WERI-Rb-1 (cell line): ENCODE results near the gene COX17.

Source experiments
- DNase-seq: peaks from one replicate; pipeline ENCODE4 v3.0.0-alpha.2; 2020
- H3K27ac ChIP-seq: fragments of 250-450 bp; sonication (Bioruptor Pico); 2 replicates; pipeline ENCODE4 v1.5.1; 2020; ENCODE audit warnings: mild to moderate bottlenecking, moderate library complexity
- H3K27me3 ChIP-seq: fragments of 250-450 bp; sonication (Bioruptor Pico); 2 replicates; pipeline ENCODE4 v1.5.1; 2021; ENCODE audit warnings: mild to moderate bottlenecking, low read depth, moderate library complexity; ENCODE audit not compliant: insufficient read depth, severe bottlenecking
- H3K36me3 ChIP-seq: fragments of 250-450 bp; sonication (Bioruptor Pico); 2 replicates; pipeline ENCODE4 v1.5.1; 2020; ENCODE audit warnings: mild to moderate bottlenecking, moderate library complexity
- H3K4me3 ChIP-seq: 2 replicates; pipeline ENCODE4 v1.5.1; 2011; ENCODE audit warnings: low read depth, mild to moderate bottlenecking, control low read depth, low read length
- H3K9me3 ChIP-seq: fragments of 250-450 bp; sonication (Bioruptor Pico); 2 replicates; pipeline ENCODE4 v1.5.1; 2021; ENCODE audit warnings: mild to moderate bottlenecking, moderate library complexity; ENCODE audit not compliant: severe bottlenecking
- CTCF ChIP-seq: IDR thresholded peaks from 2 replicates; pipeline ENCODE4 v1.5.1; 2011; ENCODE audit warnings: low read depth, mild to moderate bottlenecking, control low read depth, inconsistent platforms, low read length

Gene COX17

GRCh38 chr3:119644481-119644880, 32.7 kb downstream of the COX17 start:
- H3K27ac ChIP-seq, result no peak overlapping the region
- no peaks in the 10 kb centered on the region for H3K9me3 ChIP-seq
- H3K36me3 ChIP-seq, result no peaks in the 10 kb centered on the region
- no peaks in the 10 kb centered on the region for H3K27me3 ChIP-seq
- TF ChIP-seq CTCF, result no peak
- no peak for DNase-seq
- H3K4me3 ChIP-seq, result no peak overlapping the region

GRCh38 chr3:119643528-119643927, 33.7 kb downstream of the COX17 start:
- no peak for DNase-seq
- Histone ChIP-seq H3K9me3 (no peaks in the 10 kb centered on the region), H3K27me3 (no peaks in the 10 kb centered on the region), H3K4me3 (no peak overlapping the region), H3K27ac (peak overlapping the region; percentile 7; the same call in 1 of the 2 replicates), H3K36me3 (no peaks in the 10 kb centered on the region)
- no peak for TF ChIP-seq CTCF

- H3K27me3 ChIP-seq, result no peaks in the 10 kb centered on the region
- peak overlapping the region; percentile 7; the same call in 1 of the 2 replicates for H3K27ac ChIP-seq
- no peak overlapping the region for H3K4me3 ChIP-seq
- no peaks in the 10 kb centered on the region for H3K9me3 ChIP-seq
- no peak for TF ChIP-seq CTCF
- peak; percentile 16 for DNase-seq
- H3K36me3 ChIP-seq, result no peaks in the 10 kb centered on the region
Measured at GRCh38 chr3:119642746-119643473, 34.3 kb downstream of the COX17 start.

GRCh38 chr3:119641416-119641815, 35.8 kb downstream of the COX17 start:
- no peak for DNase-seq
- Histone ChIP-seq H3K27me3 (no peaks in the 10 kb centered on the region), H3K9me3 (no peaks in the 10 kb centered on the region), H3K36me3 (no peaks in the 10 kb centered on the region), H3K27ac (no peak overlapping the region), H3K4me3 (no peak overlapping the region)
- TF ChIP-seq CTCF, result no peak

GRCh38 chr3:119639494-119640350, 37.5 kb downstream of the COX17 start:
- Histone ChIP-seq H3K27me3 (no peaks in the 10 kb centered on the region), H3K36me3 (no peaks in the 10 kb centered on the region), H3K4me3 (no peak overlapping the region), H3K27ac (peak overlapping the region; percentile 75), H3K9me3 (no peaks in the 10 kb centered on the region)
- TF ChIP-seq CTCF, result no peak
- no peak for DNase-seq
